ENCODE measurements around the gene ESRRG.
"Not testable (repeated sequence)": the region's sequence is repeated elsewhere in the genome, so short reads cannot be mapped to it uniquely, and the experiment has no call there.

The ESRRG gene

GRCh38 chr1:216562383-216562782 lies 160.8 kb downstream of the ESRRG start:
- no peak for DNase-seq

- DNase-seq, result no peak
These were observed 162.7 kb downstream of the ESRRG start for GRCh38 chr1:216560527-216560926.

GRCh38 chr1:216559359-216559758 lies 163.9 kb downstream of the ESRRG start:
- no peak for DNase-seq

GRCh38 chr1:216555653-216556052 lies 167.6 kb downstream of the ESRRG start:
- no peak for DNase-seq

- no peak for DNase-seq
These were observed 168.3 kb downstream of the ESRRG start for GRCh38 chr1:216554934-216555333.

- DNase-seq, result no peak
These were observed 169.5 kb downstream of the ESRRG start for GRCh38 chr1:216553766-216554165.

- DNase-seq, result no peak
These were observed 170.2 kb downstream of the ESRRG start for GRCh38 chr1:216553040-216553439.

- DNase-seq, result no peak
These were observed 173.4 kb downstream of the ESRRG start for GRCh38 chr1:216549796-216550195.

GRCh38 chr1:216542741-216543140 lies 180.5 kb downstream of the ESRRG start:
- DNase-seq, result no peak

GRCh38 chr1:216542263-216542662 lies 181.0 kb downstream of the ESRRG start:
- no peak for DNase-seq

GRCh38 chr1:216535751-216536150 lies 187.5 kb downstream of the ESRRG start:
- no peak for DNase-seq

- no peak for DNase-seq
These were observed 188.2 kb downstream of the ESRRG start for GRCh38 chr1:216535059-216535458.

GRCh38 chr1:216533776-216534175 lies 189.5 kb downstream of the ESRRG start:
- no peak for DNase-seq

GRCh38 chr1:216532251-216532798 lies 190.9 kb downstream of the ESRRG start:
- no peak for DNase-seq

- DNase-seq, result peak in 2 of 4 experiments; percentile 1
These were observed 191.7 kb downstream of the ESRRG start for GRCh38 chr1:216531263-216532239.

GRCh38 chr1:216529851-216530250 lies 193.4 kb downstream of the ESRRG start:
- DNase-seq, result not testable (repeated sequence)

- no peak for DNase-seq
These were observed 194.4 kb downstream of the ESRRG start for GRCh38 chr1:216528816-216529215.

- no peak for DNase-seq
These were observed 199.6 kb downstream of the ESRRG start for GRCh38 chr1:216523449-216524190.

GRCh38 chr1:216523043-216523442 lies 200.2 kb downstream of the ESRRG start:
- DNase-seq, result no peak

- DNase-seq, result no peak
These were observed 201.8 kb downstream of the ESRRG start for GRCh38 chr1:216521477-216521876.

GRCh38 chr1:216518844-216519627 lies 204.2 kb downstream of the ESRRG start:
- no peak for DNase-seq

GRCh38 chr1:216502528-216503162 lies 220.6 kb downstream of the ESRRG start:
- no peak for DNase-seq

All from suppressor macrophage (primary cell).